Ecto neural progenitor cell (in vitro differentiated cells): ENCODE data around the gene SLC30A5.
"Not testable (repeated sequence)": the region's sequence is repeated elsewhere in the genome, so short reads cannot be mapped to it uniquely, and the experiment has no call there.

Experiments
- DNase-seq: peaks from one replicate; pipeline ENCODE4 v3.0.0-alpha.2; 2018; ENCODE audit warnings: low spot score

The SLC30A5 gene

GRCh38 chr5:69105996-69106906 is 12.4 kb downstream of the SLC30A5 start:
- no peak for DNase-seq

DNA sequence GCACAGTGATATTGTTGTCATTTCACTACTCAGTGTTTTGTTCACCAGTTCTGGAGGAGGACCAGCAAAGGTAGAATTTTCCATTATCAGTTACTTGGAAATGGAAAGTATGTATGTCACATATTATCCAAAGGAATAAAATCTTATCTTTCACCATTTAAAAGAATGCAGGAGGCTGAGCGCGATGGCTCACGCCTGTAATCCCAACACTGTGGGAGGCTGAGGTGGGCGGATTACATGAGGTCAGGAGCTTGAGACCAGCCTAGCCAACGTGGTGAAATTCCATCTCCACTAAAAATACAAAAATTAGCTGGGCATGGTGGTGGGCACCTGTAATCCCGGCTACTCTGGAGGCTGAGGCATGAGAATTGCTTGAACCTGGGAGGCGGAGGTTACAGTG is 14.6 kb downstream of the SLC30A5 start:
- DNase-seq, result not testable (repeated sequence)

DNA sequence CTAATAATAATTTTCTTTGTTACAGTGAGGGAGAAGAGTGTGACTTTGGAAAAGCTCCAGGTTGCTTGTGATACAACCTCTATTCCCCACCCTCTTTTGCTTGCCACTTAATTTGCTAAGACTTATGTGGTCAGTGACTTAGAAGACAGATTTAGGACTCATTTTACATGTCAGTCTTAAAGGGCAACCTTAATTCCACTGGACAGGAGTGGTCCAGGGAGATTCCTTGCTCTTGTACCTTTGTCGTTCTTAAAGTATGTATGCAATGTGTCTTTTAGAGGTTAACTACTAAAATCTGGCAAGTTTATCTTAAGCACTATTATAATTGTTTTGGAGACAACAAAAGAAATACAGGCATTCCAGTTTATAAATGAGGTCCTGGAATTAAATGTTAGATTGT is 20.0 kb downstream of the SLC30A5 start:
- no peak for DNase-seq

DNA sequence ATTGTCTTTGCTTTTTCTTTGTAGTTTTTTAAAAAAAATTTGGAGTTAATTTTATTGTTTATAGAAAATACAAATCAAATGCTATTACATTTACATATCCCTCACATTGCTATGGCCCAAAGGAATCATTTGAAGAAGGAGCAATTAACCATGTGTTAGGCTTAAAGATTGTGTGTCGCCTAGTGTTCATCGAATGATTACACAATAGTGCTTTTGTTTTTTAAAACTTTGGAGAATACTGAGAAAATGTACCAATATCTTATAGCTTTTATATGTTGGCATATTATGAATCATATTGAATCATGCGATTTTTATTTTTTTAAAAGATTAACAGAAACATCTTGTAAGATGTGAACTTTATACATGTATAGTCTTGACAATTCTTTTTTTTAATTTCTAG is 21.7 kb downstream of the SLC30A5 start:
- no peak for DNase-seq

DNA sequence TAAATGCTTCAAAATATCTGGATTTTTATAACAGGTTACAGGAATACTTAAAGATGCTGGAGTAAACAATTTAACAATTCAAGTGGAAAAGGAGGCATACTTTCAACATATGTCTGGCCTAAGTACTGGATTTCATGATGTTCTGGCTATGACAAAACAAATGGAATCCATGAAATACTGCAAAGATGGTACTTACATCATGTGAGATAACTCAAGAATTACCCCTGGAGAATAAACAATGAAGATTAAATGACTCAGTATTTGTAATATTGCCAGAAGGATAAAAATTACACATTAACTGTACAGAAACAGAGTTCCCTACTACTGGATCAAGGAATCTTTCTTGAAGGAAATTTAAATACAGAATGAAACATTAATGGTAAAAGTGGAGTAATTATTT is 35.6 kb downstream of the SLC30A5 start:
- DNase-seq, result no peak

- DNase-seq, result no peak
Measured at GRCh38 chr5:69130241-69130640, 36.4 kb downstream of the SLC30A5 start.

DNA sequence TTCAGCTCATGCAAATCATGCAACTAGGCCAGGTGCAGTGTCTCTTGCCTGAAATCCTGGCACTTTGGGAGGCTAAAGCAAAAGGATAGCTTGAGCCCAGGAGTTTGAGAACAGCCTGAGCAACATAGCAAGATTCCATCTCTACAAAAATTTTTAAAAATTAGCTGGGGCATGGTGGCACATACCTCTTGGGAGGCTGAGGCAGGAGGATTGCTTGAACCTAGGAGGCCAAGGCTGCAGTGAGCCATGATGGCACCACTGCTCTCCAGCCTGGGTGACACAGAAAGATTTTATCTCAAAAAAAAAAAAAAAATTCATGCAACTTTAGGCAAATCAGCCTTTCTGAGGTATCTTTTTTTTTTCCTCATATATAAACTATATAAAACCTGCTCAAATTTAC is 37.5 kb downstream of the SLC30A5 start:
- no peak for DNase-seq

- DNase-seq, result no peak
Measured at GRCh38 chr5:69134126-69134525, 40.3 kb downstream of the SLC30A5 start.

DNA sequence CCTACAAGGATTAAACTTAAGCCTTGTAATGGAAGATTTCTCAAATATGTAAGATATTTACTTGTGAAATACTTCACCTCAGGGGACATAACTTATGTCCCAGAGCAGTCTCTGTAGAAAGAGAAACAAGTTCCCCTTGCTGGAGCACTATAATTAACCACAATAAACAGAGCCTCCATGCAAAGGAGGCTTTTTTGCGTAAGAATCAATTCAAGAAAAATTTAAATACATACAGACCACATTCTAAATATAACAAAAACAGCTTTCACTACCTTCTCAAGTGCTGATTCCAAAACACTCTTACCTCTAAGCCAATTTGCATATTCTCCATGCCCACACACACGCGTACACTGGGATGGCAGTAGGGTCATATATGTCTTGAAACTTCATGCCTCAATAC is 42.5 kb downstream of the SLC30A5 start:
- DNase-seq, result no peak

DNA sequence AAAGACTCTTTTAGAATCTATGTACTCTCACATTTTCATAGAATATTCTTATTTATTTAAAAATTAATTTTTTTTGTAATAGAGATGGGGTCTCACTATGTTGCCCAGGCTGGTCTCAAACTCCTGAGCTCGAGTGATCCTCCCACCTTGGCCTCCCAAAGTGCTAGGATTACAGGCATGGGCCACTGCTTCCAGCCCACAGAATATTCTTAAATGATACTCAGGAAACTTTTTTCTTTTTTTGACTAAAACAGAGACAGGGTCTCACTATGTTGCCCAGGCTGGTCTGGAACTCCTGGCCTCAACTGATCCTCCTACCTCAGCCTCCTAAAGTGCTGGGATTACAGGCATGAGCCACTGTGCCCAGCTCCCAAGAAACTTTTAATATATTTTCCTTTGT is 43.4 kb downstream of the SLC30A5 start:
- DNase-seq, result not testable (repeated sequence)

DNA sequence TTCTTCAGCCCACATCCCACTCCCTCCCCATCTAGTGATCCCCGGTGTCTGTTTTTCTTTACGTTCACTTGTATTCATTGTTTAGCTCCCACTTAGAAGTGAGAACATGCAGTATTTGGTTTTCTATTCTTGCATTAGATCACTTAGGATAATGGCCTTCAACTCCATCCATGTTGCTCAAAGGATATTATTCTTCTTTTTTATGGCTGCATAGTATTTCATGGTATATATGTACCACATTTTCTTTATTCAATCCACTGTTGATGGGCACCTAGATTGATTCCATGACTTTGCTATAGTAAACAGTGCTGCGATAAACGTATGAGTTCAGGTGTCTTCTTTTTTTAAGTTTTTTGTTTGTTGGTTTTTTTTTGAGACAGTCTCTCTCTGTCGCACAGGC is 44.0 kb downstream of the SLC30A5 start:
- DNase-seq, result no peak

- DNase-seq, result no peak
Measured at GRCh38 chr5:69138766-69139165, 45.0 kb downstream of the SLC30A5 start.

GRCh38 chr5:69140239-69140638 is 46.4 kb downstream of the SLC30A5 start:
- DNase-seq, result not testable (repeated sequence)

- DNase-seq, result no peak
Measured at GRCh38 chr5:69140827-69141226, 47.0 kb downstream of the SLC30A5 start.

GRCh38 chr5:69148576-69148975 is 54.8 kb downstream of the SLC30A5 start:
- not testable (repeated sequence) for DNase-seq

- DNase-seq, result no peak
Measured at GRCh38 chr5:69148981-69149675, 55.3 kb downstream of the SLC30A5 start.

DNA sequence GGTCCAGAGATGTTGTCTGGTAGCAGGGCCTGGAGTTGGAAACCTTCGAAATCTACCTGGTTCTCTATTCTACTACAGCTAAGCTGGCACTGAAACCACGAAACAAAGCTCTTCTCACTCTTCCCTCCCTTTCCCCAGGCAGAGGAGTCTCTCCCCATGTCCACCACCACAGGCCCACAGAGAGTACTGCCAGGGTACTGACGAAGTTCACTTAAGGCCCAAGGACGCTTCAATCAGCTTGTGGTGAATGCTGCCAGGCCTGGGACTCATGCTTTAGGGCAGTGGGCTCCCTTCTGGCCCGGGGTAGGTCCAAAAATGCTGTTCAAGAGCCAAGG is 55.8 kb downstream of the SLC30A5 start:
- DNase-seq, result no peak

DNA sequence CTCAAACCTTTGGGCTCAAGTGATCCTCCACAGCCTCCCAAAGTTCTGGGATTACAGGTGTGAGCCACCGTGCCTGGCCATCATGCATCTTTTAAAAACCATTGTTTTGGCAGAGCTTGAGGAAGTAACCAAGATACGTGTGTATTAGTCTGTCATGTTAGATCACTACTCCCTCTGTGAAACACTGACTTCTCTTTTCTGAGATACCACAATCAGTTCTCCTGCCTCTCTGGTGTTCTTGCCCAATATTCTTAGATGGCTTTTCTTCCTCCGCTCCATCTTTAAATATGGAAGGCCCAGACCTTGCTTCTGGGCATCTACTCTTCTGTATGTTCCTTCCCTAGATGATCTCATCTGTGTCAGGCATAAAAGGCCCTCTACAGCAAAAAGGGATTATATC is 58.9 kb downstream of the SLC30A5 start:
- DNase-seq, result no peak

DNA sequence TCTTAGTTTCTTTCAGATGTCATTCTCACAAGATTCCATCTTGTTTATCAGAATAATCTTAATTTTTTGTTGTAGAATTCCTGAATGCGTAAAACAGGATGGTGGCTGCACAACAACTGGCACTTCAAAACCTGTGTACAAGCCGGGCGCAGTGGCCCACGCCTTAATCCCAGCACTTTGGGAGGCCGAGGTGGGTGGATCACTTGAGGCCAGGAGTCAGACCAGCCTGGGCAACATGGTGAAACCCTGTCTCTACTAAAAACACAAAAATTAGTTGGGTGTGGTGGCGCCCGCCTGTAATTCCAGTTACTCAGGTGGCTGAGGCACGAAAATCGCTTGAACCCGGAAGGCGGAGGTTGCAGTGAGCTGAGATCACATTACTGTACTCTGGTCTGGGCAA is 62.6 kb downstream of the SLC30A5 start:
- DNase-seq, result no peak

DNA sequence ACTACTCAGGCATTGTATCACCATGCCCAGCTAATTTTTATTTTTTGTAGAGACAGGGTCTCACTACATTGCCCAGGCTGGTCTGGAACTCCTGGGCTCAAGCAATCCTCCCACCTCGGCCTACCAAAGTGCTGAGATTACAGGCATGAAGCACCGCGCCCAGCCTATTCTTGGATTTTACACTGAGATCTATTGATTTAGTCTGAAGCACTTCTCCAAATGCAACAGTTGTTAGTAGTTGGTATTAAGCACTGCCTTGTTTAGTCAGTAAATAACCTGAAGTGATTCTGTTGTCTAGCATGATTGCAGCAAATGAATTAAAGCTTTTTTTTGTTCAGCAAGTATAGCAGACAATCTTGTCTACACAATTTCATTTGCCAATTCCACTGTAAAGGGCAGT is 64.2 kb downstream of the SLC30A5 start:
- no peak for DNase-seq

DNA sequence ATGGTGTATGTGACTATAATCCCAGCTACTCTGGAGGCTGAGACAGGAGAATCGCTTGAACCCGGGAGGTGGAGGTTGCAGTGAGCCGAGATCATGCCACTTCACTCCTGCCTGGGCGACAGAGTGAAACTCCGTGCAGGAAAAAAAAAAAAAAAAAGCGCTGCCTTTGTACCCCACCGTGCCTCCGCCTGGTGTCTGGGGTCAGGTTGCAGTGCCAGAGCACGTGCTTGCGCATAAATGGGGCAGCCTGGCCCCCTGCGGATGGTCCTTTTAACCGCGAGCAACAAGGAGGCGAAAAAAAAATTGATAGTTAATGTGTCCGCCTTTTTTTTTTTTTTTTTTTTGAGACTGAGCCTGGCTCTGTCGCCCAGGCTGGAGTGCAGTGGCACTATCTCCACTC is 66.8 kb downstream of the SLC30A5 start:
- DNase-seq, result no peak

GRCh38 chr5:69166686-69167492 is 73.1 kb downstream of the SLC30A5 start, which contains the start of gene CCNB1:
TSS of gene CCNB1 (plus strand) at chr5:69167150. CDS start at chr5:69167263, 113 bp downstream.
- peak; percentile 99 for DNase-seq

DNA sequence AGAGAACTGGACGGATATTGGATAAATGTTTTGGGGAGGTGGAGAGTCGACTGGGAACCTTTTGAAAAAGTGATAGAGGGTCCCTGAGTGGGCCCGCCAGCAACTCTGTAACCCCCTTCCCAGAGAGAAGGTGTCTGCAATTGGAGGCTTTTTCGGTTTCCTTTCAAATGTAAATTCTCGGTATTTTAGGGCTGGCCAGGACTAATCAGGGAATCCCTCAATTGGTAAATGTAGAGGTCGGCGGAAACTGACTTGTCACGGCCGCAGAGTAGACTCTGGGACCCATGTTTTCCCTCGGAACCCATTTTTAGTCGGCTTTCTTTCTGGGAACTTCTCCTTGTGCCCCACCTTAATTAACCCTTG is 73.7 kb downstream of the SLC30A5 start:
- DNase-seq, result no peak
